HCT116 (cell line): ENCODE results near the gene MIB2. TPM values are rescaled to one million over a fixed set of nuclear protein-coding genes. Genes with fewer than 3 reads are reported as not detected.

Source experiments
- ATAC-seq: fragments of 200-7000 bp; cut with Tn5 transposase; 2 replicates; pipeline ENCODE4 v1.9.1; 2020; ENCODE audit warnings: mild to moderate bottlenecking, moderate library complexity
- BruUV-seq: library from RNA; stranded (reverse); fragments of 400-500 nt; replicated peaks from 2 replicates; lab custom pipeline; 2021; lab: Mats Ljungman, UMichigan
- CTCF ChIA-PET: fragments of 300-600 bp; sonication (Branson Sonifier 250); formaldehyde crosslinking; loops from one replicate; lab custom pipeline; 2021; ENCODE audit warnings: antibody characterized with exemption; lab: Charles Lee
- POLR2A ChIA-PET: fragments of 300-600, 350-600 bp; sonication (Branson Sonifier 250); formaldehyde crosslinking; loops from one replicate; lab custom pipeline; 2021; ENCODE audit warnings: antibody characterized with exemption; lab: Charles Lee
- RAD21 ChIA-PET, 2 experiments: fragments of 300-600 bp; sonication (Branson Sonifier 250); formaldehyde crosslinking; loops; one replicate each; lab custom pipeline; 2023; ENCODE audit warnings: low total read pairs in 2 of 2; ENCODE audit not compliant: uncharacterized antibody in 2 of 2, unreplicated experiment in 2 of 2, low non-redundant PET in 1 of 2; lab: Charles Lee
- DNase-seq: peaks from one replicate; pipeline ENCODE4 v3.0.0-alpha.2; 2010; ENCODE audit warnings: low read depth, low spot score
- H2AFZ ChIP-seq: fragments of 200-600 bp; shearing (Covaris generic), sonication (generic); 2 replicates; pipeline ENCODE4 v1.6.1; 2017; ENCODE audit warnings: low read depth, mixed run types, mixed read lengths, antibody characterized with exemption, low read length; ENCODE audit not compliant: poor library complexity, severe bottlenecking
- H3K27ac ChIP-seq: 2 replicates; pipeline ENCODE4 v1.5.1; 2012; ENCODE audit warnings: low read depth, low read length
- H3K27me3 ChIP-seq: fragments of 200-600 bp; sonication (generic); 2 replicates; pipeline ENCODE4 v1.6.1; 2016; ENCODE audit warnings: mixed run types, low read length, mixed read lengths; ENCODE audit not compliant: insufficient read depth
- H3K36me3 ChIP-seq, 2 experiments: fragments of 200-500 bp in 1 of 2; fragments of 200-600 bp in 1 of 2; sonication (Bioruptor generic) in 1 of 2; sonication (generic) in 1 of 2; 2 replicates each; pipeline versions ENCODE4 v1.5.1 to v1.6.1; 2014 to 2016; ENCODE audit warnings: low read length in 2 of 2, inconsistent platforms in 1 of 2, mixed read lengths in 1 of 2, mixed run types in 1 of 2; ENCODE audit not compliant: insufficient read depth in 2 of 2, control insufficient read depth in 1 of 2
- H3K4me1 ChIP-seq, 2 experiments: fragments of 200-600 bp in 1 of 2; sonication (generic) in 1 of 2; 2 replicates each; pipeline versions ENCODE4 v1.5.1 to v1.6.1; 2012 to 2017; ENCODE audit warnings: low read length in 2 of 2, inconsistent platforms in 1 of 2, mild to moderate bottlenecking in 1 of 2, mixed read lengths in 1 of 2, mixed run types in 1 of 2, moderate library complexity in 1 of 2; ENCODE audit not compliant: insufficient read depth in 2 of 2, control insufficient read depth in 1 of 2
- H3K4me2 ChIP-seq: fragments of 200-600 bp; sonication (generic); 2 replicates; pipeline ENCODE4 v1.6.1; 2017; ENCODE audit warnings: mixed run types, low read length, mixed read lengths
- H3K4me3 ChIP-seq, 2 experiments: fragments of 200-600 bp in 1 of 2; sonication (generic) in 1 of 2; replicated peaks in 1 of 2; 2 replicates each; pipeline ENCODE4 v1.5.1; 2011 to 2016; ENCODE audit warnings: low read length in 2 of 2, control low read depth in 1 of 2, low read depth in 1 of 2, mild to moderate bottlenecking in 1 of 2, mixed read lengths in 1 of 2, mixed run types in 1 of 2
- H3K79me2 ChIP-seq: fragments of 200-600 bp; sonication (generic); 2 replicates; pipeline ENCODE4 v1.6.1; 2017; ENCODE audit warnings: mild to moderate bottlenecking, mixed run types, low read length, moderate library complexity, mixed read lengths; ENCODE audit not compliant: insufficient read depth
- H3K9ac ChIP-seq: fragments of 200-600 bp; sonication (generic); 2 replicates; pipeline ENCODE4 v1.6.1; 2016; ENCODE audit warnings: low read length, mixed read lengths
- H3K9me2 ChIP-seq: fragments of 200-600 bp; sonication (generic), shearing (Covaris generic); 2 replicates; pipeline ENCODE4 v1.6.1; 2017; ENCODE audit warnings: mixed run types, mild to moderate bottlenecking, moderate library complexity; ENCODE audit not compliant: insufficient read depth
- H3K9me3 ChIP-seq, 2 experiments: fragments of 200-500 bp in 1 of 2; fragments of 200-600 bp in 1 of 2; sonication (Bioruptor generic) in 1 of 2; sonication (generic) in 1 of 2; 2 replicates each; pipeline ENCODE4 v1.6.1; 2014 to 2017; ENCODE audit warnings: low read length in 2 of 2, mixed read lengths in 2 of 2, inconsistent platforms in 1 of 2, low read depth in 1 of 2, mild to moderate bottlenecking in 1 of 2, mixed run types in 1 of 2, moderate library complexity in 1 of 2; ENCODE audit not compliant: control insufficient read depth in 1 of 2, insufficient read depth in 1 of 2
- H4K20me1 ChIP-seq: fragments of 200-600 bp; sonication (generic), shearing (Covaris generic); 2 replicates; pipeline ENCODE4 v1.6.1; 2017; ENCODE audit warnings: mixed run types, mild to moderate bottlenecking, moderate library complexity; ENCODE audit not compliant: insufficient read depth
- CEBPB ChIP-seq: IDR thresholded peaks from 2 replicates; pipeline ENCODE4 v1.6.1; 2012; ENCODE audit warnings: low read depth
- EGR1 ChIP-seq: IDR thresholded peaks from 2 replicates; pipeline ENCODE4 v1.6.1; 2012; ENCODE audit warnings: low read depth
- ELF1 ChIP-seq: IDR thresholded peaks from 2 replicates; pipeline ENCODE4 v1.6.1; 2012; ENCODE audit warnings: low read depth, borderline replicate concordance
- EZH2phosphoT487 ChIP-seq: fragments of 200-600 bp; IDR thresholded peaks from 2 replicates; pipeline ENCODE4 v1.6.1; 2018; ENCODE audit warnings: antibody characterized with exemption, borderline replicate concordance
- FOSL1 ChIP-seq: IDR thresholded peaks from 2 replicates; pipeline ENCODE4 v1.6.1; 2012; ENCODE audit warnings: low read depth
- JUND ChIP-seq: IDR thresholded peaks from 2 replicates; pipeline ENCODE4 v1.6.1; 2012
- POLR2A ChIP-seq: IDR thresholded peaks from 2 replicates; pipeline ENCODE4 v1.7.0; 2011; ENCODE audit warnings: borderline replicate concordance; ENCODE audit not compliant: insufficient read depth, insufficient read length; ENCODE audit errors: extremely low read depth
- POLR2AphosphoS5 ChIP-seq: IDR thresholded peaks from 2 replicates; pipeline ENCODE4 v1.6.1; 2011; ENCODE audit warnings: mild to moderate bottlenecking, low read depth, low read length, moderate library complexity
- SRF ChIP-seq: IDR thresholded peaks from 2 replicates; pipeline ENCODE4 v1.6.1; 2012; ENCODE audit warnings: low read depth
- TCF7L2 ChIP-seq: IDR thresholded peaks from 2 replicates; pipeline ENCODE4 v1.7.0; 2011; ENCODE audit warnings: borderline replicate concordance, inconsistent platforms; ENCODE audit not compliant: insufficient read depth, insufficient read length; ENCODE audit errors: extremely low read depth
- YY1 ChIP-seq: IDR thresholded peaks from 2 replicates; pipeline ENCODE4 v1.6.1; 2011; ENCODE audit warnings: low read length, low read depth, moderate library complexity, mild to moderate bottlenecking; ENCODE audit not compliant: insufficient replicate concordance; ENCODE audit errors: extremely low read depth
- ZFX ChIP-seq: fragments of 450-650 bp; IDR thresholded peaks from 2 replicates; pipeline ENCODE4 v1.6.1; 2017
- intact Hi-C: fragments of 100-400 bp; cut with micrococcal nuclease; formaldehyde crosslinking; loops from 2 replicates; pipeline ENCODE4 v1.10.0; 2022
- total RNA-seq: library from RNA; stranded (reverse); gene quantifications from one replicate; pipeline ENCODE4 v1.2.1, GENCODE V29; 2021; ENCODE audit not compliant: unreplicated experiment
- TF ChIP-seq, protein P1 (sequence below), 3 experiments: fragments of 200-600 bp in 1 of 3; sonication (generic) in 1 of 3; IDR thresholded peaks in 2 of 3; conservative IDR thresholded peaks in 1 of 3; 2 replicates each; pipeline ENCODE4 v1.5.1; 2012 to 2017; ENCODE audit warnings: low read depth in 2 of 3, low read length in 2 of 3, antibody characterized with exemption in 1 of 3, borderline replicate concordance in 1 of 3, control low read depth in 1 of 3, mild to moderate bottlenecking in 1 of 3, mixed read lengths in 1 of 3, mixed run types in 1 of 3, moderate library complexity in 1 of 3; ENCODE audit not compliant: insufficient read depth in 1 of 3
- TF ChIP-seq, protein P2 (sequence below): IDR thresholded peaks from 2 replicates; pipeline ENCODE4 v1.6.1; 2012

MIB2 gene
- total RNA-seq, 1 experiment from 2014 or later, result 194 TPM

DNA sequence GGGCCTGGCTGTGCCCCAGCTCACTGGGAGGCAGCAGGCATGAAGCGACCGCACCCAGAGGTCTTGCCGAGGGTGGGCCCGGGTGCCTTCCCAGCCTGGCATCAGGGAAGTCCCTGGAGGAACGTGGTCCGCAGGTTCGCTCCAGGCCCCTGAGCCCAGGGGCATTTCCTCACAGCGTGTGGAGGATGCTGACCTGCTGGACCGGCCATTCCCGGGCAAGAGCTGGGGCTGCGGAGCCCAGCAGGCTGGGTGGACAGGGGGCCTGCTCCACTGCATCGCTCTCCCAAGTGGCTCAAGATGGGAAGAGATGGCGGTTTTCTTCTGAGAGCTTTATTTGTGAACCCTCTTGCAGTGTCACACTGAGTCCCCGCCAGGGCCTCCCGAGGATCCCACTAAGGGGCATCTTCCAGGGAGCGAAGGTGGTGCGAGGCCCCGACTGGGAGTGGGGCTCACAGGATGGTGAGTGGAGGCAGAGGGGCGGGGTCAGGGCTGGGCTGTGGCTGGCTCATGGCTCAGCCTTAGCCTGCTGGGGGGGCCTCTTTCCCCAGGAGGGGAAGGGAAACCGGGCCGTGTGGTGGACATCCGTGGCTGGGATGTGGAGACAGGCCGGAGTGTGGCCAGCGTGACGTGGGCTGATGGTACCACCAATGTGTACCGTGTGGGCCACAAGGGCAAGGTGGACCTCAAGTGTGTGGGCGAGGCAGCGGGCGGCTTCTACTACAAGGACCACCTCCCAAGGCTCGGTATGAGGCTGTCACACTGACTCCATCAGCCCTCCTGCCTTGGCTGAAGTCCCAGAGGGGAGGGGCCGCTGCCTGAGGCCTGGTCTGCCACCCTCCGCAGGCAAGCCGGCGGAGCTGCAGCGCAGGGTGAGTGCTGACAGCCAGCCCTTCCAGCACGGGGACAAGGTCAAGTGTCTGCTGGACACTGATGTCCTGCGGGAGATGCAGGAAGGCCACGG, 9.4 kb downstream of the MIB2 start:
- ChIA-PET POLR2A (no interaction called here), RAD21 (no interaction called here), CTCF (no interaction called here)
- intact Hi-C loops, result no loop called here
- Histone ChIP-seq H4K20me1 (no peaks in the 10 kb centered on the region), H3K36me3 (no peaks in the 10 kb centered on the region), H3K9ac (no peak overlapping the region), H3K4me1 (peaks cover 4 to 42% of the 10 kb centered on the region in 2 experiments), H2AFZ (no peak overlapping the region), H3K4me3 (no peak overlapping the region), H3K27ac (no peak overlapping the region), H3K9me3 (no peaks in the 10 kb centered on the region), H3K27me3 (no peaks in the 10 kb centered on the region), H3K9me2 (no peaks in the 10 kb centered on the region), H3K4me2 (no peak overlapping the region), H3K79me2 (peaks cover 13% of the 10 kb centered on the region; the same call in 1 of the 2 replicates)
- ATAC-seq (no peak), DNase-seq (no peak)
- no peak for TF ChIP-seq POLR2AphosphoS5
- no peak for TF ChIP-seq SRF
- TF ChIP-seq JUND, result no peak
- TF ChIP-seq, protein P1, sequence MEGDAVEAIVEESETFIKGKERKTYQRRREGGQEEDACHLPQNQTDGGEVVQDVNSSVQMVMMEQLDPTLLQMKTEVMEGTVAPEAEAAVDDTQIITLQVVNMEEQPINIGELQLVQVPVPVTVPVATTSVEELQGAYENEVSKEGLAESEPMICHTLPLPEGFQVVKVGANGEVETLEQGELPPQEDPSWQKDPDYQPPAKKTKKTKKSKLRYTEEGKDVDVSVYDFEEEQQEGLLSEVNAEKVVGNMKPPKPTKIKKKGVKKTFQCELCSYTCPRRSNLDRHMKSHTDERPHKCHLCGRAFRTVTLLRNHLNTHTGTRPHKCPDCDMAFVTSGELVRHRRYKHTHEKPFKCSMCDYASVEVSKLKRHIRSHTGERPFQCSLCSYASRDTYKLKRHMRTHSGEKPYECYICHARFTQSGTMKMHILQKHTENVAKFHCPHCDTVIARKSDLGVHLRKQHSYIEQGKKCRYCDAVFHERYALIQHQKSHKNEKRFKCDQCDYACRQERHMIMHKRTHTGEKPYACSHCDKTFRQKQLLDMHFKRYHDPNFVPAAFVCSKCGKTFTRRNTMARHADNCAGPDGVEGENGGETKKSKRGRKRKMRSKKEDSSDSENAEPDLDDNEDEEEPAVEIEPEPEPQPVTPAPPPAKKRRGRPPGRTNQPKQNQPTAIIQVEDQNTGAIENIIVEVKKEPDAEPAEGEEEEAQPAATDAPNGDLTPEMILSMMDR (IDR thresholded peaks at IDR 0.05 in 2 of 3, conservative IDR thresholded peaks at IDR 0.05 in 1 of 3; ENCODE audit: borderline replicate concordance in 1 of 3, insufficient read depth in 1 of 3, low read depth in 2 of 3, low read length in 2 of 3), result no peak
- no peak for TF ChIP-seq POLR2A
- TF ChIP-seq ZFX, result no peak
- no TSS peak for BruUV-seq

DNA sequence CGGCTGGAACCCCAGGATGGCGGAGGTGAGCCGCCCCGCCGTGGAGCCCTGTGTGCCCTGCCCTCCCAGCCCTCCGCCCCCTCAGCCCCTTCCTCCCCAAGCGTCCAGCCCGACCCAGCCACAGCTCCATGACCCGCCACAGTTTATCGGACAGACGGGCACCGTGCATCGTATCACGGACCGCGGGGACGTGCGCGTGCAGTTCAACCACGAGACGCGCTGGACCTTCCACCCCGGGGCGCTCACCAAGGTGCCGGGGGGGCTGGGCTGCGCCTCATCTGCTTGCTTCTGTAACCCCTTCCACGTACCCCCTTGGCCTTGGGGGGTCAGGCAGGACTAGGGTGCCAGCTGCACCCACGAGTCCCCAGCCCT, 10.1 kb downstream of the MIB2 start:
- H2AFZ ChIP-seq, result no peak overlapping the region
- ChIA-PET RAD21 (no interaction called here), CTCF (no interaction called here), POLR2A (no interaction called here)
- BruUV-seq, result no TSS peak
- no peaks in the 10 kb centered on the region for H4K20me1 ChIP-seq
- no peak for DNase-seq
- no peaks in the 10 kb centered on the region for H3K9me3 ChIP-seq
- H3K4me3 ChIP-seq, result no peak overlapping the region
- H3K4me1 ChIP-seq, result peaks cover 4 to 38% of the 10 kb centered on the region in 2 experiments
- TF ChIP-seq, protein P2, sequence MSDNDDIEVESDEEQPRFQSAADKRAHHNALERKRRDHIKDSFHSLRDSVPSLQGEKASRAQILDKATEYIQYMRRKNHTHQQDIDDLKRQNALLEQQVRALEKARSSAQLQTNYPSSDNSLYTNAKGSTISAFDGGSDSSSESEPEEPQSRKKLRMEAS, result no peak
- TF ChIP-seq TCF7L2 (no peak), EGR1 (no peak), EZH2phosphoT487 (no peak), ELF1 (no peak), SRF (no peak), YY1 (no peak), ZFX (no peak), FOSL1 (no peak), CEBPB (no peak), POLR2AphosphoS5 (no peak)
- TF ChIP-seq, all 23 proteins: peak for 0
- Histone ChIP-seq H3K79me2 (peaks cover 13% of the 10 kb centered on the region; the same call in 1 of the 2 replicates), H3K27me3 (no peaks in the 10 kb centered on the region), H3K4me2 (no peak overlapping the region), H3K27ac (no peak overlapping the region), H3K36me3 (no peaks in the 10 kb centered on the region), H3K9ac (no peak overlapping the region), H3K9me2 (no peaks in the 10 kb centered on the region)
- no peak for ATAC-seq
- intact Hi-C loops, result no loop called here
